ENCODE results near the gene ALDH2.

DNA sequence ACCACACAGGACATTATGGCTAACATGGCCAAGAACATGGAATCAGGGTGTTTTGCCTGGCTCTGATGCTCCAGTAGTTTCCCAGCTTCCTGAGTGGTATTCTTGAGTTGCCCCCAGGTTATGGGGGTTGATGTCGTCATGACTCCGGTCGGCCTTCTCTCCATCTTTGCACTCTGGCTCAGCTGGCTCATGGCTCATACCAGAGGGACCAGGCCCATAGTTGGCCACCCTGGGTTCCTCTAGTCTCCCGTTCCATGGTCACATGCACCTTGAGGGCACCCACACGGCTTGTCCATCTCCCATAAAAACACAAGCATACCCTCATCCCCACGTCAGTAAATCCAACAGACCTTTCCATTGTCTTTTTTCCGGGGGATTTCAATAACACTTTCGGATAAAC is 51.6 kb downstream of the ALDH2 start:
- no peak for TF ChIP-seq BHLHE40 (IDR thresholded peaks at IDR 0.05; ENCODE audit: low read length)
- no peak for TF ChIP-seq RNF219 (CRISPR knock-in tag; IDR thresholded peaks at IDR 0.05)
- no peak for TF ChIP-seq NEUROD1 (IDR thresholded peaks at IDR 0.05; ENCODE audit: borderline replicate concordance, low read depth, low read length, partially characterized antibody)
- TF ChIP-seq, protein P1, sequence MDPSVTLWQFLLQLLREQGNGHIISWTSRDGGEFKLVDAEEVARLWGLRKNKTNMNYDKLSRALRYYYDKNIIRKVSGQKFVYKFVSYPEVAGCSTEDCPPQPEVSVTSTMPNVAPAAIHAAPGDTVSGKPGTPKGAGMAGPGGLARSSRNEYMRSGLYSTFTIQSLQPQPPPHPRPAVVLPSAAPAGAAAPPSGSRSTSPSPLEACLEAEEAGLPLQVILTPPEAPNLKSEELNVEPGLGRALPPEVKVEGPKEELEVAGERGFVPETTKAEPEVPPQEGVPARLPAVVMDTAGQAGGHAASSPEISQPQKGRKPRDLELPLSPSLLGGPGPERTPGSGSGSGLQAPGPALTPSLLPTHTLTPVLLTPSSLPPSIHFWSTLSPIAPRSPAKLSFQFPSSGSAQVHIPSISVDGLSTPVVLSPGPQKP (CRISPR knock-in tag; IDR thresholded peaks at IDR 0.05): no peak
- no peak for TF ChIP-seq THRAP3 (IDR thresholded peaks at IDR 0.05; ENCODE audit: borderline replicate concordance)
- TF ChIP-seq BCL6 (CRISPR knock-in tag; IDR thresholded peaks at IDR 0.05): no peak

Measured in K562 (cell line).